ENCODE measurements around the gene GJB1.
"Not testable (repeated sequence)": the region's sequence is repeated elsewhere in the genome, so short reads cannot be mapped to it uniquely, and the experiment has no call there.

Gene GJB1

DNA sequence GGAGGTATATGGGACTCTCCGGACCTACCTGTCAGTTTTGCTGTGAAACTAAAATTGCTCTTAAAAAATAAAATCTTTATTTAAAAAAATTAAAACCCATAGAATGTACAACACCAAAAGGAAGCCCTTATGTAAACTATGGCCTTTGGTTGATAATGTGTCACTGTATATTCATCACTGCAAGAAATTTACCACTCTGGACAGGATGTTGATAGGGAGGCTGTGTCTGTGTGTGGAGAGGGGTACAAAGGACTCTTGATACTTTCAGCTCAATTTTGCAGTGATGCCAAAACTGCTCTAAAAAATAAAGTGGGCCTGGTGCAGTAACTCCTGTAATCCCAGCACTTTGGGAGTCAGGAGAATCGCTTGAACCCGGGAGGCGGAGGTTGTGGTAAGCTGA lies 33.8 kb downstream of the GJB1 start:
- DNase-seq = no peak

DNA sequence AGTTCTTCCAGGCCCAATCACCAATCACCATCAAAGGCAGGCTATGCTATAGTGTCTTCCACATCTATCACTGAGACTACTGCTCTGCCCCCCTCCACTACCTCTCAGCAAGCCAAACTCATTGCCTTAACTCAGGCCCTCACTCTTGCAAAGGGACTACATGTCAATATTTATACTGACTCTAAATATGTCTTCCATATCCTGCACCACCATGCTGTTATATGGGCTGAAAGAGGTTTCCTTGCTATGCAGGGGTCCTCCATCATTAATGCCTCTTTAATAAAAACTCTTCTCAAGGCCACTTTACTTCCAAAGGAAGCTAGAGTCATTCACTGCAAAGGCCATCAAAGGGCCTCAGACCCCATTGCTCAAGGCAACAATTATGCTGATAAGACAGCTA lies 45.6 kb downstream of the GJB1 start:
- not testable (repeated sequence) for DNase-seq

DNA sequence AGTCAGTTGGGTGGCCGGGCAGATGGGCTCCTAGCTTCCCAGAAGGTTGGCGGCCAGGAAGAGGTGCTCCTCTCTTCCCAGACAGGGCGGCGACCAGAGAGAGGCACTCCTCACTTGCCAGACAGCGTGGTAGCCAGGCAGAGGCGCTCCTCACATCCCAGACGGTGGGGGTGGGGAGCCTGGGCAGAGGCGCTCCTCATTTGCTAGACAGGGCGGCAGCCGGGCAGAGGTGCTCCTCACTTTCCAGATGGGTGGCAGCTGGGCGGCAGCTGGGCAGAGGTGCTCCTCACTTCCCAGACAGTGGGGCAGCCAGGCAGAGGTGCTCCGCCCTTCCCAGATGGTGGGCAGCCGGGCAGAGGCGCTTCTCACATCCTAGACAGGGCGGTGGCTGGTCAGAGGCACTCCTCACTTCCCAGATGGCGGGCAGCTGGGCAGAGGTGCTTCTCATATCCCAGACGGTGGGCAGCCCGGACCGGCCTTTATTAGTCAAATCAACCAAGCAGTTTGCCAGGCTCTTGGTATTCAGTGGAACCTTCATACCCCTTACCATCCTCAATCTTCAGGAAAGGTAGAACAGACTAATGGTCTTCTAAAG lies 46.9 kb downstream of the GJB1 start:
- DNase-seq = no peak

DNA sequence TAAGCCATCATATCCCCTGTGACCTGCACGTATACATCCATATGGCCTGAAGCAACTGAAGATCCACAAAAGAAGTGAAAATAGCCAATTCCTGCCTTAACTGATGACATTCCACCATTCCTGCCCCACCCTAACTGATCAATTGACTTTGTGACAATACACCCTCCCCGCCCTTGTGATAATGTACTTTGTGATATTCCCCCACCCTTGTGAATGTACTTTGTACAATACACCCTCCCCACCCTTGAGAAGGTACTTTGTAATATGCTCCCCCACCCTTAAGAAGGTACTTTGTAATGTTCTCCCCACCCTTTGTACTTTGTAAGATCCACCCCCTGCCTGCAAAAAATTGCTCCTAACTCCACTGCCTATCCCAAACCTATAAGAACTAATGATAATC lies 49.3 kb downstream of the GJB1 start:
- DNase-seq = not testable (repeated sequence)
